GM19463 (cell line): ENCODE data around the gene PPP1R36.
A peak's percentile ranks its signal among the peaks of the same experiment; 100 is the strongest.
"Not testable (repeated sequence)": the region's sequence is repeated elsewhere in the genome, so short reads cannot be mapped to it uniquely, and the experiment has no call there.

ENCODE experiments used
- ATAC-seq: cut with Tn5 transposase; IDR thresholded peaks from one replicate; pipeline ENCODE4 v1.9.1; 2021; ENCODE audit warnings: mild to moderate bottlenecking, moderate library complexity; ENCODE audit not compliant: unreplicated experiment

Gene PPP1R36

DNA sequence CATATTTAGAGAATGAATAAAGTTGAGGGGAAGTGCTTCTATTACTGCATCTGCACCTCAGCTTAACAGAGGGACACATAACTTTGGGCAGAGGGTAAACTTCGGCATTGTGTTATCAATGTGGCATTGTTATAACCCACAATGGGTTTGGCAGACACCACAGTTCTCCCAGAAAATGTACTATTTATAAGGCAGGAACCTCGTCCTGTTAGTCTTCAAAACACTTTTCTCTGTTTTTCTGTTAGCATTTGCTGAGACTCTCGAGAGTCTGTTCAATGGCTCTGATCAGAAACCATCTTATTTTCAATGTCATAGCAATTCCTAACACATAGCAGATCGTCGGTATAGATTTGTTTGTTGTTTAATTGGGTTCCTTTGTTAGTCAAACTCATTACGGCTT is 13.9 kb downstream of the PPP1R36 start:
- no peak for ATAC-seq

DNA sequence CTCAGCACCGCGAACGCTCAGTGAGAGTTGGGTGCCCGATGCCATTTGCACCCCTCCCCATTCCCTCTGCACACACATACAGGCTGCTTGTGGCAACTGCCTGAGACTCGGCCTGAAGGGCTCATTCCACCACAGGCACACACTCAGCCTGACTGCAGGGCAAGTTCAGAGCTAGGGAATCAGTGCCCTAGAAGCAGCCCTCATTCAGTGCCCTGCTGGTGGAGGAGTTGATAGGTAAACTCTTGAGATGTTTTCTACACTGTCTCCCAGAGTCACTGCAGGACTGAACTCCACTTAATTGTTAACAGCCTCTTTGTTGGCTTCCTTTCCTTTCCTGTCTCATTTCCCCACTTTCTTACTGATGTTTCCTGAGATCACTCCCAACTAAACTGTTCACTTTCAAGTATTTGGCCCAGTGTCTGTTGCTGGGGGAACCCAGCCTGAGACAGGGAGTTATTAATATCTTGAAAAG is 16.9 kb downstream of the PPP1R36 start:
- ATAC-seq = no peak

DNA sequence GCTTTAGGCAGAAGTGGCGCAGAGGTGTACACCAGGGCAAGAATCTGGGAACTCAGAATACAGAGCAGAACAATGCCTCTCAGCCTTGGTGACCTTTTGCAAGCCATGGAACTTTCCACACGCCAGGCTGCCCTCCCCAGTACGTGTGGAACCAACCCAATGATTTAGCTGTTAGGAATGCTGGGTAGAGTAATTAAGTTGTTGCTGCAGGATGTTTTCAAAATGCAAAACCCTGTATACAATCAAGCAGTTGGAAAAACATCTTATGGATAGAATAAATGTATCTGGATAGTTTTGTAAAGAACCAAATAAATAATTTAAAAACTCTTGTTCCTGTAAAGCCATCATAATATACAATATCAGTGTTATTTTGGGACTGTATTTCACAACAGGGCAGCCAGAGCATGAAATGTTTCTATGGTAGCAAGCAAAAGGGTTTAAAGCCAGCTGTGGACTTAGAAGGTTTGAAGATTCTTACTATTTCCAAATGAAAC is 19.4 kb downstream of the PPP1R36 start:
- ATAC-seq = no peak

DNA sequence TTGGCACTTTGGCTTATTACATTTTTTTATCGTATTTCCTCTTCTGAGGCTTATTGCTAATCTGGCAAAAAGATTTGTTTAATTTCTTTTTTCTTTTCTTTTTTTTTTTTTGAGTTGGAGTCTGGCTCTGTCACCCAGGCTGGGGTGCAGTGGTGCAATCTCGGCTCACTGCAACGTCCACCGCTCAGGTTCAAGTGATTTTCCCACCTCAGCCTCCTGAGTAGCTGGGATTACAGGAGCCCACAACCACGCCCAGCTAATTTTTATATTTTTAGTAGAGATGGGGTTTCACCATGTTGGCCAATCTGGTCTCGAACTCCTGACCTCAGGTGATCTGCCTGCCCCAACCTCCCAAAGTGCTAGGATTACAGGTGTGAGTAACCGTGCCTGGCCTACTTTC is 19.9 kb downstream of the PPP1R36 start:
- not testable (repeated sequence) for ATAC-seq

DNA sequence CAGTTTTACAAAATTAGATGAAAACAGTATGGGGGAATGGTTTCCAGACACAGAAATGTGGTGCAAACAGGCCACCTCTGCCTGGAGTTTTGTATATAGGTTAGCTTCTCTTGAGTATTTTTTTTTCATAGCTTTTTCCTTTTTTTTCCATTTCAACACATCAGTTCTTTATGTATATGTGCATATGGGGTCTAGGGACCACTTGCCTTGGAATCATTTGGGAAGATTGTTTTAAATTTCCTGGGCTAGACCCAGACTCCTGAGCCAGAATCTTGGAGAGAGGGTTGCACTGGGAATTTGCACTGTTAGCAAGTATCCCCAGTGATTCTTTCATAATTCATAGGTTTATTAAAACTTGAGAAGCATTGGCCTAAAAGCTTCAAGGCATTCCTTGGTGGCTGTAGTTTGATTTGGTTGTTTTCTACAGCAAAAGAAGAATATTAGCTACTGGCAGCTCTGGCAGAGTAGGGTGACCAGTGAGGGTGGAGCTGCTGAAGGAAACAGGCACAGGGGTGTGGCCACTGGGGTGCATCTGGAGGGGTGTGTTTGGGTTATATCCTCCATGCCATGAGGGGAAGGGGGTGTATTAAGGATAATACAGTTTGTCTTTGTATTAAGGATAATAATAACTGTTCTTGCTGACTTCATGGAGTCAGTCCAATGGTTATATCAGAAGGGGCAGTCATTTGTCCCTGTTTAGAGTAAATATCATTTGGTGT is 22.8 kb downstream of the PPP1R36 start:
- no peak for ATAC-seq

DNA sequence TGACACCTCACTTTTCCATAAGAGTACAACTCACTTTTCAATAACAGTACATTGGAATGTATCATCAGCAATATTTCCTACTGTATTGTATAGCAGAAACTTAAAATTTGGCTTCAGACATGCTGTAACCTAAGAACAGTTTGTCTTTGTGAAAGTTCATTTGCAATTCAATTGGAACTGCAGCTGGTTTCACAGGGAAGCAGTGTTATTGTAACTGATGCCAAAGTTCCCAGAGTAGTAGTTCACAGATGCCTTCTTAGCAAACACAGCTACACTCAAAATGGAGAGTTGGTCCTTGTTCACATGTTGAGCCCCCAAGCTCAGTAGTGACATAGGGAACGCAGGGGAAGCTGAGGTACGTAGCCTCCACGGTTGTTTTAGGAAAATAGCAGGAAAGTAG is 23.3 kb downstream of the PPP1R36 start:
- no peak for ATAC-seq

DNA sequence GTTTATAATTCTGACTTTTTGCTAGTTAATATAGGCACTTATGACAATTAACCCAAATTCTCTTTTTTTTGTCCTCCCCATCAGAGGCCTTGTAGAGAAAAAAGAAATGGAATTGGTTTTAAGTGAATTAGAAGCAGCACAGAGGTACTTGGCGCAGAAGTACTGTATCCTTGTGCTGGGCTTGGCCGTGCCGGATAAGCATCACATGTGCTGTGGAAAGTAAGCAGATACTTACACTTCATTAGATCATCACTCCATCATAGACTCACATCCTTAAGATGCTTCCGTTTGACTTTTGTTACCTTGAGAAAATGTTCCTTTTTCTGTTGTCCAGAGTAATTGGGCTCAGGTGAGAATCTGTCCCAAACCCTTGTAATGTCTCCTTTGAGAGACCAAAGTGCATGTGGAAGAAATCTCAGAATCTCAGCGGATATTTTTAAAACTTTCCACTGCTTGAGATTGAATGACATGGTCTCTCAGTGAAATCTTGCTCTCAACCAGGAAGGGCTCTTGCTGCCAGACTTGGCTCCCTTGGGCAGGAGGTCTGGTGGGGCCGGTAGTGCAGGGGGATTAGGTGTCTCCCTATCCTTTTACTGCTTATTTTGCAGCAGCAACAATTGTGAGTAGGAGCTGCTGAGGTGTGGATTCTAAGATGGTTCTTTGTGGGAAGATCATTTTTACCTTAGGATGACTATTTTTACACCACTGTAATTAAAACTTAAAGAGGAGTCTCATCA is 24.8 kb downstream of the PPP1R36 start:
- no peak for ATAC-seq

DNA sequence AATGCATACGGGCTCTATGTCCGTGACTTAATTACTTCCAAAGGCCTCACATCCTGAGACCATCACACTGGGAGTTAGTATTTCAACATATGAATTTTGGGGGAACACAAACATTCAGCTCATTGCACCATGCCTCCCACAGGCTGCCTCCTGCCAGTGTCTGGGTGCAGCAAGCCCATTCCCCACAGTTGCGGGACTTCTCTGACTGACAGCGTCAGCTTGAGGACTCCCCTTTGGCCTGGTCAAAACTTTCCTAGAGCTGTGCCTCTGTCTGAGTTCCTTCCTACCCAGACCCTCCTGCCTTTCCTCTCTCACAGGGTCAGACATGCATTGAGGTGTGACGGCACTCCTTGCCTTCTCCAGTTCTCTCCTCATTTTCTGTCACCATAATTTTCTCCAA is 27.4 kb downstream of the PPP1R36 start:
- ATAC-seq = no peak

DNA sequence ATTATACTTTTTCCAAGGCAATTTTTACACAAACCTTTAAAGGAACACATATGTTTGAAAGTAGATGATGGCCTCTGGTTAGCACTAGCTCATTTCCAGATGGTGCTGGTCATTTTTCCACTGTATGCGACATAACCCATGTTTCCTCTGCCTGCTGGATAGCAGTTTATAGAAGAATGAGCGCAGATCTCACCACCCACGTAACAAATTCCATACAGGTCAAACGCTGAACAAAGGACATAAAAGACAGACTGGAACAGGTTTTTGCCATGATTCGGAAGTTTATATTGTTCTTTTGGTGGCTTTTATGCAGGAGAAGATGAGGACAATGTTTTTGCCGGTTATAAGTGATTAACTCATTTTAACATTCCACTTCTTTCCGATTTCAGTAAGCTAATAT is 30.7 kb downstream of the PPP1R36 start:
- ATAC-seq = no peak

DNA sequence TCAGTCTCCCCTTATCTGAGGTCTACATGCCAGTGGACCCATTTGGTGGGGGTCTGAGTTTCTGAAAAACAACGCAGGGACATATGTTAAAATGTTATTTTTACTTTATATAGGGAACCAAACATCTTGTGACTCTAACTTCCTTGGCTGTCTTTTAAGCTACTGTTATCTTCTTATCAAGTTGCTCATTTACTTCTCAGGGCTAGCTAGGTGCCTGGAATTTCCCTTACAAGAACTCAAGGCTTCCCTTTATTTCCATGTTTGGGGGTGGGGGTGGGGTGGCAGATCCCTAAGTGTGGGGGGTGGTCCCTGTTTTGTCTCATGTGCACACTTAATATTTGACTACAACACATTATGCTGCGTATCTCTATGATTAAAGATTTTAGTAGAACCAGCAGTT is 31.6 kb downstream of the PPP1R36 start:
- ATAC-seq = no peak

DNA sequence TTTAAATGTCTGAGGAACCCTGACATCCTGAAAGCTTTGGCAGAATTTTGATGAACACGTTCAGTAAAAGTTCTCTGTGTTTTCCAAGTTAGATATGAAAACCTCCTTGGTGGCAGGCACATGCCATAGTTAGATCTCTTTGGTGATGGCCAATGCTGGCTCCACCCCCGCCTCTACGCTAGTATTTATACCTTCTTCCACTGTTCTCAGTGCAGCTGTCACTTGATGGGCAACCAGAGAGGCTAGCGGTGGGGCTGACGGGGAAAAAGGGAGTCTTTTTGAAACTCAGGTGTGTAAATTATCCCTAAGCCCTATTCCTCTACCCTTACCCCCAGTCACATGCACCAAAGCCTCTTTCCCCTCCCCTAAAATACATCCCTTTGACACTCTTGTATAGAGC is 32.1 kb downstream of the PPP1R36 start:
- ATAC-seq = no peak

DNA sequence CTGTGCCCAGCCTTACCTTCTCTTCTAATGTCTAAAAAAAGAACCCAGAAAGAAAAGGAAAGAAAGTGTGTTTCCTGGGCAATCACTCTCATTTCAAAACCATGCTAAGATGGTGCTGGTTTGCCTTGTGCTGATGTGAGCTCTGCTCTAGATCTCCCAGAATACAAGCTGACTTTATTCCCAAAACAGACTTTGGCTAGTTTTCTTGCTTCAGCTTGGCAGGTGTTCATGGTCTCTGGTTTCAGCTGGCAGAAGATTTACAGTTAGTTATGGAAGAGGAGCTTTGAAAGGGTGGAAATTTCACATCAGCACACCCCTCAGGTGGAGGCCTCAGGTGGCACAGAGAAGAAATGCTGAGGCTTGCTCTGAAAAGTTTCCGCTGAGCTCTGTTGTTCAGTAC is 34.4 kb downstream of the PPP1R36 start:
- no peak for ATAC-seq

DNA sequence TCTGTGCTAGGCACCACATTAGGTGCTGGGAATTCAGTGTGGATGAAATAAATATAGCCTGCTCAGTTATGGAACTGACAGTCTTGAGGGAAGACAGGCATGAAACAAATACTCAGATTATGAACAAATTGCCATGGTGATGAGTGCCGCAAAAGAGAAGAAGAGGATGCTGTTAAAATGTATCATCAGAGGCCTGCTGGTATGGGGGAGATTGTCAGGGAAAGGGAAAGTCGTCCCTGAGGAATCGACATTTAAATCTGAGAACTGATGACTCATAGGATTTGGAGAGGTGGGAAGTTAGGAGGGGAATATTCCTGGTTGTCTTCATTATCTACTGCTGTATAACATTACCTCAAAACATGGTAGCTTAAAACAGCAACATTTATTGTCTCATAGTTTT is 42.0 kb downstream of the PPP1R36 start:
- no peak for ATAC-seq

DNA sequence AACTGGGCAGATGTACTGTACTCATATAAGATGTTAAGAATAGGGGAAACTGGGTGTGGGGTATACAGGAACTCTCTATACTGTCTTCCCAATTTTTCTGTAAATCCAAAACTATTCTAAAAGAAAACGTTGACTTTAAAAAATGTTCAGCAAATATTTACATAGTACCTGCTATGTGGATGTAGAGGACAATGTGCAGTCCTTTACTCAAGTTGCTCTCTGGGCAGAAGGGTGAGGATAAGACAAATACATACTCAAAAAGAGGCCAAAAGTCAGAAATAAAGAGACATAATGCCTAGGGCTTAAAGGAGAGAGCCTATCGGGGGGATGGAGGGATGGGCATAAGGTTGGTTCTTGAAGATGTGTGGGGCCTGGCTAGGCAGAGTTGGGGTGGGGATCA is 44.7 kb downstream of the PPP1R36 start:
- ATAC-seq = no peak

DNA sequence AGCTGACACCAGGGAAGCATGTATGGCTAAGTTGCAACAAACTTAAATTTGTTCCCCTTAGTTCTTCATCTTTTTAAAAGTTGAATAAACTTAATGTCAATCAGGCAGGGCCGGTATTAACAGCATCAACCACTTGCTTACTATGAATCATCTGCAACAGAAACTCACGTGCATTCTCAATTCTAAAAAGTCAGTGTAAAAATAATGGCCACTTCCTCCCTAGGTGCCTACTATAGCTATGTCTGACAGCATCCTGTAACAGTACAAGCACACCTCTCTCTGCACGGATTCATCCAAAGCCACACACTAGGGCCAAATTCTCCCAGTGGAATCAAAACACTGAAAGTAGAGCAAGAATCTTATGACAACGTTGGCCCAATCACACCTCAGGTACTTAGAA is 48.6 kb downstream of the PPP1R36 start:
- ATAC-seq = peak; percentile 65

DNA sequence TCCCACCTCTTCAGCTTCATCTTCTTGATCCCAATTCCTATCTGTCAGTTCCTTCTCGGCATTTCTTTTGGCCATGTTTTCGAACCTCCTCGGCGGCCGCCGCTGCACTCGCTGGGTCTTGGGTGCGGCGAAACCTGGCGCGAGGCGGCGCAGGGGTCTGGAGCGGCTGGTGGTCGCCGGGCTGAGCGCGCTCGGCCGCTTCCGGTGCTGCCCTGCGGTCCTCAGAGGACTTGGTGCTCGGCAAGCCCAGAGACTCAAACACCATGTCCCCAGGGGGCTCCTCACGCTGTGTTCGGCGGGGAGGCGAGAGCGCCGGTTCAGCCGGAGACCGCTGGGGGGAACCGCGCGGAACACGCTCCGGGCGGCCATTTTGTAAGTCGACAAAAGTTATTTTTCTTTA is 51.8 kb downstream of the PPP1R36 start:
- ATAC-seq = no peak

DNA sequence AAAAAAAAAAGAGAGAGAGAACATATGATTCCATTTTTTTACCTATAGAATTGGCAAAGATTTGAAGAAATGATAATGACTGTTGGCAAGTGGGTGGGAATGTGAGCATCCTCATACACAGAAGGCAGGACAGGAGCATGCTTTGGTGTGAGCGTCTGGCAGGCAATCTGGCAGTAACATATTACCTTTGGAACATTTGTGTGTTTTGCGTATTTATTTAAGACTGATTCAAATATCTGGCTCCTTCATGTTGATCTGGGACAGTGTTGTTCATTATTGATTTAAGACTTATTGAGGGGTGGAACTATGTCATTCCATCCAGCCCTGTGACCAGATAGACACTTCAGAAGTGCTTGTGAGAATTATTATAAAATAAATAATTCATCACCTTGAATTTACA is 53.1 kb downstream of the PPP1R36 start:
- no peak for ATAC-seq

DNA sequence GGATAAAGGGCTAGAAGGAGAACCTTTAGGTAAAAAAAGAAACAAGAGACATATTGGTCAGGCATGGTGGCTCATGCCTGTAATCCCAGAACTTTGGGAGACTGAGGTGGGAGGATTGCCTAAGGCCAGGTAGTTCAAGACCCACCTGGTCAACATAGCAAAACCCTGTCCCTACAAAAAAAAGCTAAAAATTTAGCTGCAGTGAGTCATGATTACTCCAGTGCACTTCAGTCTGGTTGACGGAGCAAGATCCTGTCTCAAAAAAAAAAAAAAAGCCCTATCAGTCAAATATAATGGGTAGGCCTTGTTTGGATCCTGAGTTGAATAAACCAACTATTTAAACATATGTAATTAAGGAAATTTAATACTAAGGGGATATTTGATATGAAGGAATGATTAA is 54.2 kb downstream of the PPP1R36 start:
- ATAC-seq = no peak

DNA sequence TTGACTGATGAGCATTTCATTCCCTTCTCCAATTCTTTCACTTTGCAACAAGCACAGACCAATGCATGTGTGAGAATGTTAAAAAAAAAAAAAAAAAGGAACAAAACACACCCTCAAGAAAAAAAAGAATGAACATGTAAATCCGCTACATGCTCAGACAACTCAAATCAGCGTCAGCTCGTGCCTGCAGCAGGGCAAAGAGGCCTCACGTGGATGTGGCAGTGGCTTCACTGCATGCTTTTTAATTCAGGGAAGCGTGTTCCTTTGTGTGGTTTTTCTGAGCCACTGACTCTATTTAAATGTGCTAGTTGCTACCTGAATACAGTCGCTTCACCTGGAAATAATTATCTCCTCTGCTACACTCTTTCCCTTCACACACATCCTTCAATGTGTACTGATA is 55.1 kb downstream of the PPP1R36 start:
- no peak for ATAC-seq

DNA sequence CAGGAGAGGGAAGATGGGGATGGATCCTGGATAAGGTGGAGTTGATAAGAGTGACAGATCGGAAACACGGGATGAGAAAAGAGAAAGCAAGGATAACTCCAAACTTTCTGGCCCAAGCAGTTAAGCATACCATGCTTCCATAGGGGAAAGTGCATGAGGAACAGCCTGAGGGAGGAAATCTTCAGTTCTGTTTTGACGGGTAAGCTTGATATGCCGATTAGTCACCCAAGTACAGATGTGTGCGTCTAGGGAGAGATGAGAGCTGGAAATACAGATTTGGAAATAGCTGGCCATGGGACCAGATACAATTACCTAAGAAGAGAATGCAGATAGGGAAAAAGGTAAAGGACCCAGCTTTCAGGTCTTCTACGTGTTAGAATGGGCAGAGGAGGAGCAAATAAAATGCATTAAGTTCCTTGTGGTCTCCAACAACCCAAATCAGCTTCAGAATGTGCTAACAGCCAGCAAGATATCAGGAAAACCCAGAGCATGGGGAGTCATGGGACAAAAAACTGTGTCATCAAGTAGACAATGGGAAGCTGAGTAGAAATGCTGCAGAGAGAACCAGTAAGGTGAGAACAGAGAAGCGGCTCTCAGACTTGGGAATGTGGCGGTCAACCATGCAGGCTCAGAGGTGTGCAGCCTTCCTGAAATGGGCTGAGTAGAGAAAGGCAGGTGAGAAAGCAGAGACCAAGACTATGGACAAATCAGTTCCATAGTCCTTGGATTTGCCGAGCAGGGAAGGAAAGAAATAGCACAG is 56.3 kb downstream of the PPP1R36 start:
- no peak for ATAC-seq

DNA sequence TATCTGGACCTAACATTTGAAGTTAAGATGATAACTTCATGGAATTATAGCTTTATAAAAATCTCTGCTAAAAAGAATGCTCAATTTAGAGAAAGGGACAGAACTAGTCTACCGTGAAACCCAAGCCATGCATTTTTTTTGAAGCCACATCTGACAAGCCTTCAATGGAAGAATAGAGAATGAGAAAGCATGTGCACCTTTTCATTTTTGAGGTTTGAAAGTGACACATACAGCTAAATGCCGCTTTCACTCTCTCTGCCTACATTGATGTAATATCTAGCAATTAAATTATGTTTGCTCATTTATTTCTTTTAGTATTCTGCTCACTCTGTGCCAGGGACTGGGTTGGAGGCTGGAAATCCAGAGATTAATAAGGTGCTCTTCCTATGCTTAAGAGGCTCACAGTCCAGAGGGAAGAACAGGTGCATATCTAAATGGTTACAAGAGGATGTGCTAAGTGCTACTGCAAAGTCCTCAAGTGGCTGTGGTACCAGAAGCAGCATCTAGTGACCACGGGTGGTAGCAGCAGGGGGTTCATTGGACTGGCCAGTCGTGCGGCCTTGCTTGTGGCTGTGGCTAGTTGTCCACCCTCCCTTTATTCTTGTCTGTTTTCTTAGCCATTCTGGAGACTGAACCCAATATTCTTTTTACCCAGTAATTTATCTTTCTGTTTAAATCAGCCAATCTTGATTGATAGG is 60.4 kb downstream of the PPP1R36 start:
- no peak for ATAC-seq
